Measurements from ENCODE around the gene HECA.

GRCh38 chr6:139184459-139184858 lies 49.6 kb downstream of the HECA start:
- TF ChIP-seq, protein P1, sequence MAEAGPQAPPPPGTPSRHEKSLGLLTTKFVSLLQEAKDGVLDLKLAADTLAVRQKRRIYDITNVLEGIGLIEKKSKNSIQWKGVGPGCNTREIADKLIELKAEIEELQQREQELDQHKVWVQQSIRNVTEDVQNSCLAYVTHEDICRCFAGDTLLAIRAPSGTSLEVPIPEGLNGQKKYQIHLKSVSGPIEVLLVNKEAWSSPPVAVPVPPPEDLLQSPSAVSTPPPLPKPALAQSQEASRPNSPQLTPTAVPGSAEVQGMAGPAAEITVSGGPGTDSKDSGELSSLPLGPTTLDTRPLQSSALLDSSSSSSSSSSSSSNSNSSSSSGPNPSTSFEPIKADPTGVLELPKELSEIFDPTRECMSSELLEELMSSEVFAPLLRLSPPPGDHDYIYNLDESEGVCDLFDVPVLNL (IDR thresholded peaks at IDR 0.05; ENCODE audit: low read depth, low read length), result no peak
- TF ChIP-seq RAD21 (IDR thresholded peaks at IDR 0.05; ENCODE audit: insufficient read depth, low read depth, low read length) (no peak), CTCF (IDR thresholded peaks at IDR 0.05 in 2 of 3, conservative IDR thresholded peaks at IDR 0.05 in 1 of 3; ENCODE audit: control insufficient read depth in 2 of 3, extremely low read depth in 1 of 3, insufficient read depth in 1 of 3, low read depth in 3 of 3, low read length in 3 of 3) (no peak), POLR2AphosphoS5 (IDR thresholded peaks at IDR 0.05; ENCODE audit: low read length) (no peak), SRF (IDR thresholded peaks at IDR 0.05; ENCODE audit: low read depth in 2 of 2, low read length in 2 of 2) (no peak), MEF2B (IDR thresholded peaks at IDR 0.05; ENCODE audit: partially characterized antibody, poor library complexity, severe bottlenecking) (no peak), ELK1 (IDR thresholded peaks at IDR 0.05; ENCODE audit: low read depth, low read length) (no peak)
- TF ChIP-seq, protein P2, sequence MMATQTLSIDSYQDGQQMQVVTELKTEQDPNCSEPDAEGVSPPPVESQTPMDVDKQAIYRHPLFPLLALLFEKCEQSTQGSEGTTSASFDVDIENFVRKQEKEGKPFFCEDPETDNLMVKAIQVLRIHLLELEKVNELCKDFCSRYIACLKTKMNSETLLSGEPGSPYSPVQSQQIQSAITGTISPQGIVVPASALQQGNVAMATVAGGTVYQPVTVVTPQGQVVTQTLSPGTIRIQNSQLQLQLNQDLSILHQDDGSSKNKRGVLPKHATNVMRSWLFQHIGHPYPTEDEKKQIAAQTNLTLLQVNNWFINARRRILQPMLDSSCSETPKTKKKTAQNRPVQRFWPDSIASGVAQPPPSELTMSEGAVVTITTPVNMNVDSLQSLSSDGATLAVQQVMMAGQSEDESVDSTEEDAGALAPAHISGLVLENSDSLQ (IDR thresholded peaks at IDR 0.05), result no peak
- TF ChIP-seq, protein P3, sequence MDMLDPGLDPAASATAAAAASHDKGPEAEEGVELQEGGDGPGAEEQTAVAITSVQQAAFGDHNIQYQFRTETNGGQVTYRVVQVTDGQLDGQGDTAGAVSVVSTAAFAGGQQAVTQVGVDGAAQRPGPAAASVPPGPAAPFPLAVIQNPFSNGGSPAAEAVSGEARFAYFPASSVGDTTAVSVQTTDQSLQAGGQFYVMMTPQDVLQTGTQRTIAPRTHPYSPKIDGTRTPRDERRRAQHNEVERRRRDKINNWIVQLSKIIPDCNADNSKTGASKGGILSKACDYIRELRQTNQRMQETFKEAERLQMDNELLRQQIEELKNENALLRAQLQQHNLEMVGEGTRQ (IDR thresholded peaks at IDR 0.05; ENCODE audit: borderline replicate concordance, low read depth, low read length), result no peak
